Stimulated activated CD4-positive, alpha-beta T cell treated with anti-CD3 and anti-CD28 coated beads, Interleukin-1b, Interleukin-23, amount 100 ng/mL, for 48 hours (primary cell): ENCODE results near the gene ELP2.
"Not testable (repeated sequence)": the region's sequence is repeated elsewhere in the genome, so short reads cannot be mapped to it uniquely, and the experiment has no call there.

Source experiments
- DNase-seq: peaks from one replicate; pipeline ENCODE4 v3.0.0-alpha.2; 2020

The ELP2 gene

GRCh38 chr18:36167692-36168218, 38.1 kb downstream of the ELP2 start:
- no peak for DNase-seq

GRCh38 chr18:36168296-36168695, 38.6 kb downstream of the ELP2 start:
- not testable (repeated sequence) for DNase-seq

DNA sequence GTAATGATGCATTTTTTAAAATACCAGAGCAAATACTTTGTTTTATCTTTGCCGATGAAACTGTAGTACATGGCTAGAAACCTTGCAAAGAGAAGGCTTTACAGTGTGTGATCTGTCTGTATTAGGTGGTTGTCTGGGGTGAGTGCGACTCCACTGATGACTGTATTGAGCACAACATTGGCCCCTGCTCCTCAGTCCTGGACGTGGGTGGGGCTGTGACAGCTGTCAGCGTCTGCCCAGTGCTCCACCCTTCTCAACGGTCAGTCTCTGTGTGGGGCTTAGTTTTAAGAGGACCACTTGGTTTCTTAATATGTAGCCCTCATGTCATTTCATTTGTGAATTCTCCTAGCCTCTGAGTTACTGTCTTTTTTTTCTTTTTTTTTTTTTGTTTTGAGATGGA, 40.2 kb downstream of the ELP2 start:
- no peak for DNase-seq

- no peak for DNase-seq
Measured at GRCh38 chr18:36175481-36175880, 45.8 kb downstream of the ELP2 start.

GRCh38 chr18:36176177-36176584, 46.5 kb downstream of the ELP2 start:
- DNase-seq = no peak

DNA sequence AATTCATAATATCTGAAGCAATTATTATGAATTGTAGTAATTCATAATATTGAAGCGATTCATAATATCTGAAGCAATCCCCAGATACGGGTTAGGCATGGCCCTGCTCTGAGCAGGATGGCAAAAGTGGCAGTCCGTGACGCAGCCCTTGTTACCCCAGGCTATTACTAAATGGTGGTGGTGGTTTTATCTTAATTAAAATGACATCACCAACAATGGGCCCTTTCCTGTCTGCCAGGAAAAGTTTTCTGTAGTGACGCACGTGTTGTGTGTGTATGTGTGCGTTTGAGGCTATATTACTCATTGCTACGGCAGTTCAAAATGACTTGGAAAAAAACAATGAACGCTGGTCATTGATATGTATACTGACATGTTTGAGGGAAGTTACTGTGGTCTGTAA, 47.0 kb downstream of the ELP2 start:
- no peak for DNase-seq

DNA sequence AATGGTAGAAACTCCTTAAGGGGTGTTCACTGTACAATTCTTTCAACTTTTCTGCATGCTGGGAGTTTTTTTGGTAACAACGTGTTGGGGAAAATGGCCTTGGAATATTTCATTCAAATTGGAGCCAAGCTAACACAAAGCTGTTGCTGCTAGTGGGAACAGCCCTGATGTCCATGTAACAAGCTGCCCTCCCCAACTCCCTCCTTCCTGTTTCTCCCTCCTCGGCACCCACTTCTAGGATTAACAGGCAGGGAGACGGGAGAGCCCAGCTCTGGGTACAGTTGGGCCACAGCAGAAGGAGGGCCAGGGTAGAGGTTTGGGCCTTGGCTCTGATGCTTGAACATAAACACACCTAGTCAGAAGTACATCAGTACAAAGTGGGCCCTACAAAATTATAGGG, 48.2 kb downstream of the ELP2 start:
- DNase-seq = no peak

GRCh38 chr18:36179562-36180355, 50.1 kb downstream of the ELP2 start:
- DNase-seq = no peak

DNA sequence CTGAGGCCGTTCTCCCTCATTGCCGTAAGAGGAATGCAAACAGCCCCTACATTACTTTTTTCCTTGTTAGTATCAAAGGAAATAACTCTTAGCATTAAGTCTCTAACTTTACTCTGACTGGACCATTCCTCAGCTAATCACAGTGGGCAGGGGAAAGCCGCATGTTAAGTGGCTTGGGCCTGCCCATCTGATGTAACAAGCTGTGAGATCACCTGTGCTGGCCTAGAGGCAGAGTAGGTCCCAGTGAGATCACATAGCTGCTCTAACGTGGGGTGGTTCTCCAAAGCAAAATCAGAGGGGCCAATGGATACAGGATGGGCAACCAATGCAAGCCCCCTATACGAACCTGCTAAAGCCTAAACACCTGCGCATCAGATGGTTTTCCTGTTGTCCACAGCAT, 51.7 kb downstream of the ELP2 start:
- DNase-seq = no peak

DNA sequence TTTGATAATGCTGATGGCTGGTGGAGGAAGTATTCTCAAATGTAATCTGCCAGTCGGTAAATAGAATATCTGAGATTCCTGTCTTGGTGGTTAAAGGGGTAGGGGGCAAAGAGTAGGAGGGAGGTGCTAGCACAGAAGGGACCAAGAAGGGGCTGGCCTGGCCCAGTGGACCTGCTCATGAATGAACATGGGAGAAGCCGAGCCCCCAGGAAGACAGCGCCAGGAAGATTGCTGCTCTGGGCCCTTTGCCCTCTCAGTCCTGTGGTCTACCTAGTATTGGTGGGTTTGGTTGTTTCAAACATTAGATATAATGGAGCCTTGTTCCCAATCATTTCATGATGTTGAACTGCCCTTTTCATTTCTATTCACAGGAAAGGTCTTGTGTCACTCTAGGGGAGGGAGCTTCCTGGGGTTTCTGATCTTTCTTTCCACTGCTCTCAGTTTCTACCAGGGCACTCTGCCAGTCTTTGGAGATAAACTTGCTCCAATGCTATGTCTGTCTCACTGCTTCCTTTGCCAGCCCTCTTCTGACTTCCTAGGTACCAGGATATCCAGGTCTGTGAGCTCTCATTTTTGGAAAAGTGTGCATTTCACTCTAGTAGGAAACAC, 52.3 kb downstream of the ELP2 start:
- no peak for DNase-seq

DNA sequence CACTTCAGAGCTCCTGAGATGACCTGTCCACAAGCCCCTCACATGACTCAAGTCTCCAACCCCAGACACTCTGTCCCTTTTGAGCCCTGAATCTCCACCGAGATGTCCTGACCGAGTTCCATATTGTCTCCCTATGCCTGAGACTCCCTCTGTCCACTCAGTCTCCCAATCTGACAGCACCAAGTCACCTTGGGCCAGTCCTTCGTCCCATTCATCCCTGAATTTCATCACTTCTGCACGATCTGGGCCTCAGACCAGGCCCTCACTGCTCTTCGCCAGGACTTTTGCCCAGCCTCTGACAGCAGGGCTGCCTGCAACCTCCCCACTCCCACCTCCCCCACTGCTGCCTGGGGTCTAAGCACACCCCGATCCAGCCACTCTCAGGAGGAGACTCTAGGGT, 53.3 kb downstream of the ELP2 start:
- DNase-seq = no peak

DNA sequence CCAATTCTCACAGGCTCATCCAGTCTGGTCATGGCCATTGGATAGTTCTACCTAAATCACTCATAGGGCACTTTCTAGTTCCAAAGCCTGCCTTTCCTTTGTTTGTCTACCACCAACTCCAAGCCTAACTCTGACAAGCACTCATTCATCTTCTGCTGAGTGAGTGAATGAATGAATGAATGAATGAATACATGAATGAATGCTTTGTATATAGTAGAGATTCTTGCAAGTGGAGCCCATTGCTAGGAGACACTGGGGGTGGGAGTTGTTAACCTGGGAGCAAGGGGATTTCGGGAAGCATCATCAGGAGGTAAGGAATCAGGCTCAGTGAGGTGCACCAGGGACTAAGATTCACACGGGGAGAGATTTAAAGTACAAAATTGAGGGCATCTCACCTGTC, 54.3 kb downstream of the ELP2 start:
- no peak for DNase-seq

- no peak for DNase-seq
Measured at GRCh38 chr18:36185157-36185556, 55.5 kb downstream of the ELP2 start.

- DNase-seq = no peak
Measured at GRCh38 chr18:36185901-36186460, 56.3 kb downstream of the ELP2 start.

DNA sequence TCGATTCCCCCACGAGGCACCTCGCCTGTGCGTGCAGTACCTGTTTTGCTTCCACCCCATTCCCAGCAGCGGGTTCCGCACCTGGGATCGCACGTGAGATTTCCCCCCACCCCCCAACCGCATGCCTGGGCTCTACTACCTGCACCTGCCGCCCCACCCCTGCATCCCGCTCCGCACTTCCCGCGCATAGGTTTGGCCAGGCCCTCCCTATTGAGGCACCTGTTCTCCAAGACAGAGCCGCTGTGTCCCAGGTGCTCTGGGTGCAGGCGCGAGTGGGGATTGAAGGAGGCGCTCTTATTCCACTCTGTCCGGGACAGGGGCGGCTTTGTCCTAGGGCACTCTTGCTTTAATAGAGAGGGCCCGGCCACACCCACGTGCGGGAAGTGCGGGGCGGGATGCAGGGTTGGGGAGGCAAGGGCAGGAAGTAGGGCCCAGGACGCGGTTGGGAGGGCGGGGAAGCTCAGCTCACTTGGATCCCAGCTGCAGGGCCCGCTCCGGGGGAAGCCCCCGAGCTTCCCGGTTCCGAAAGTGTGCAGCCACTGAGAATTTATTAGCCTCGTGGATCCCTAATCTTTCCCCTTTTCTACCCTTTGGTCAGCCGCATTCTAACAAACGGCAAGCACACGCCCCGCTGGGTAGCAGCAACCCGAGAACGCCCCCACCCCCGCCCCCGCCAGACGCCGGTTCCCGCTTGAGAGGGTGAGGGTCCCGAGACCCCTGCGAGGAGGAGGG, 56.9 kb downstream of the ELP2 start:
- DNase-seq = no peak

DNA sequence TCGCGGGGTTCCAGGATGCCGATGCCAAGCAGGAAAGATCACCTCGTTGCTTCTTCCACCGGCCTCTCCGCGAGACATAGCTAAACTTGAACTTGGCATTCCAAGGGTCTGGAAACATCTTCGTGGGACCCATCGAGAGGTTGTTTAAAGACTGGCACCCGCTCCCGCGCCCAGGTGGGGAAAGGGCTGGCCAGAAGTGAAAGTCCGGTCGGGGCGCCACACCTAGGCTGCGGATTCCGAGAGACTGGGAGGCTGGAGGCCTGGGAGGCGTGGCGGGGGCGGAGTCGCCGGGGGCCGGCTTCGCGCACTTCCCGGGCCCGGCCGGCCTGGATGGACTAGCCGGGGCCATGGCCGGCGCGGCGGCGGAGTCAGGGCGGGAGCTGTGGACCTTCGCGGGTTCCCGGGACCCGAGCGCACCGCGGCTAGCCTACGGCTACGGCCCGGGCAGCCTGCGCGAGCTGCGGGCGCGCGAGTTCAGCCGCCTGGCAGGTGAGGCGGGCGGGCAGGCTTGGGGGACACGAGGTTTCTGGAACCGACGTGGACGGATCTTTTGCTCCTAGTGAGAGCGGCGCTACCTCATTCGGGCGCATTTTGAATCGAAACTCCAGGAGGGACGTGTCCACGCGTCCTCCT, 57.6 kb downstream of the ELP2 start, which contains the start of gene MOCOS:
MOCOS (plus strand) TSS at position 305 of the 633 bp plus-strand sequence; CDS start at position 348, 43 bp downstream.
- no peak for DNase-seq

GRCh38 chr18:36187826-36188721, 58.4 kb downstream of the ELP2 start:
- DNase-seq = no peak

GRCh38 chr18:36188916-36189315, 59.2 kb downstream of the ELP2 start:
- no peak for DNase-seq

GRCh38 chr18:36189486-36189885, 59.8 kb downstream of the ELP2 start:
- DNase-seq = no peak

DNA sequence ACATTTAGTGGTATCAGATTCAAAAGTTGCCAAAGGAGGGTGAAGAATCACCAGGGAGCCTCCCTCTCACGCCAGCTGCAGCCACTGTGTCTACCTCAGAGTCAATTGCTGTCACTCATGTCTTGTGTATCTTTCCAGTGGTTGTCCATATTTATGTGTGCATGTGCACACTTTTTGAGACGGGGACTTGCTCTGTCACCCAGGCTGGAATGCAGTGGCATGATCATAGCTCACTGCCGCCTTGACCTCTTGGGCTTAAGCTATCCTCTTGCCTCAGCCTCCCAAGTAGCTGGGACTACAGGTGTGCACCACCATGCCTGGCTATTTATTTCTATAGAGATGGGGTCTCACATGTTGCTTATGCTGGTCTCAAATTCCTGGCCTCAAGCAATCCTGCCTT, 61.6 kb downstream of the ELP2 start:
- no peak for DNase-seq

GRCh38 chr18:36191711-36192110, 62.0 kb downstream of the ELP2 start:
- DNase-seq = no peak
